Thoracic aorta (tissue), 2 donors: ENCODE data around the gene DLG4. TPM values are rescaled to one million over a fixed set of nuclear protein-coding genes. Genes with fewer than 3 reads are reported as not detected.
"Not testable (repeated sequence)": the region's sequence is repeated elsewhere in the genome, so short reads cannot be mapped to it uniquely, and the experiment has no call there.

Source experiments
- ATAC-seq: fragments of 150-250 bp; one replicate; pipeline ENCODE4 v1.8.0; 2017; ENCODE audit warnings: low read depth; ENCODE audit not compliant: insufficient number of reproducible peaks, low FRiP score
- DNase-seq: peaks from one replicate; pipeline ENCODE4 v3.0.0-alpha.2; 2020; ENCODE audit warnings: low spot score
- H3K27ac ChIP-seq, 2 donors: fragments of 200-600 bp; sonication (generic); 1 replicate in 1 of 2; 2 replicates in 1 of 2; pipeline ENCODE4 v1.5.1; 2016; ENCODE audit warnings: mild to moderate bottlenecking in 2 of 2, moderate library complexity in 2 of 2
- H3K27me3 ChIP-seq: fragments of 200-600 bp; sonication (generic); replicated peaks from 2 replicates; pipeline ENCODE4 v1.6.0; 2016; ENCODE audit warnings: mild to moderate bottlenecking; ENCODE audit not compliant: insufficient read depth
- H3K36me3 ChIP-seq: fragments of 200-600 bp; sonication (generic); one replicate; pipeline ENCODE4 v1.5.1; 2016
- H3K4me1 ChIP-seq, 2 donors: fragments of 200-600 bp; sonication (generic); 1 replicate in 1 of 2; 2 replicates in 1 of 2; pipeline versions ENCODE4 v1.5.1 to v1.6.0; 2016; ENCODE audit warnings: low read depth in 2 of 2, mild to moderate bottlenecking in 1 of 2; ENCODE audit not compliant: control insufficient read depth in 1 of 2
- H3K4me3 ChIP-seq: fragments of 200-600 bp; sonication (generic); 2 replicates; pipeline ENCODE4 v1.5.1; 2016; ENCODE audit warnings: mild to moderate bottlenecking
- H3K9me3 ChIP-seq: fragments of 200-600 bp; sonication (generic); 2 replicates; pipeline ENCODE4 v1.5.1; 2016
- total RNA-seq, 2 donors: library from RNA; depleted of rRNA; stranded (reverse); fragments of >200 nt; gene quantifications; one replicate each; pipeline versions ENCODE4 v1.1.0 to v1.2.3, GENCODE V29; 2016
- TF ChIP-seq, protein P1 (sequence below): fragments of 200-600 bp; sonication (generic); IDR thresholded peaks from one replicate; pipeline ENCODE4 v1.5.1; 2019; ENCODE audit warnings: antibody characterized with exemption

DLG4 gene
- total RNA-seq, 2 donors from 2014 or later: 14.0 to 14.8 TPM

DNA sequence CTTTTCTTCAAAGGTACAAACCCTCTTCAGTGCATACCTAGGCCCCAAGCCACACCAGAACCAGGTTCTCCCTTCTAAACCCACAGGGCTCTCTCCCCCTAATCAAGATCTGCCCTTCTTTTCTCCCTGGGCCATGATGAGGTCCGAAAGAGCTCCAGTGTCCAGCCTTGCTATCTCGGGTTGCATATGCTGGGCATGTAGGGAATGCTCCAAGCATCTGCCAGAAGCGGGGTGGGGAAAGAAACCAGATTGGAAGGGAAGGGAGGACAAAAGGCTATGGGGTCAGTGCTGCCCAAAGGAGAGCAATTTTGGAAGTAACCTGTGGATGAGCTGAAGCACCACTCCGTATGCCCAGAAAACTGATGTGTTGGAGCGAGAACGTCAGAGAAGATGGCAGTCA lies 29.6 kb upstream of the DLG4 start:
- Histone ChIP-seq H3K9me3 (no peaks in the 10 kb centered on the region), H3K27me3 (no peaks in the 10 kb centered on the region), H3K27ac (no peak overlapping the region), H3K36me3 (peaks cover 17% of the 10 kb centered on the region), H3K4me3 (no peak overlapping the region), H3K4me1 (peaks cover 18 to 36% of the 10 kb centered on the region in 2 donors)
- ATAC-seq: no peak
- DNase-seq: no peak
- TF ChIP-seq, protein P1, sequence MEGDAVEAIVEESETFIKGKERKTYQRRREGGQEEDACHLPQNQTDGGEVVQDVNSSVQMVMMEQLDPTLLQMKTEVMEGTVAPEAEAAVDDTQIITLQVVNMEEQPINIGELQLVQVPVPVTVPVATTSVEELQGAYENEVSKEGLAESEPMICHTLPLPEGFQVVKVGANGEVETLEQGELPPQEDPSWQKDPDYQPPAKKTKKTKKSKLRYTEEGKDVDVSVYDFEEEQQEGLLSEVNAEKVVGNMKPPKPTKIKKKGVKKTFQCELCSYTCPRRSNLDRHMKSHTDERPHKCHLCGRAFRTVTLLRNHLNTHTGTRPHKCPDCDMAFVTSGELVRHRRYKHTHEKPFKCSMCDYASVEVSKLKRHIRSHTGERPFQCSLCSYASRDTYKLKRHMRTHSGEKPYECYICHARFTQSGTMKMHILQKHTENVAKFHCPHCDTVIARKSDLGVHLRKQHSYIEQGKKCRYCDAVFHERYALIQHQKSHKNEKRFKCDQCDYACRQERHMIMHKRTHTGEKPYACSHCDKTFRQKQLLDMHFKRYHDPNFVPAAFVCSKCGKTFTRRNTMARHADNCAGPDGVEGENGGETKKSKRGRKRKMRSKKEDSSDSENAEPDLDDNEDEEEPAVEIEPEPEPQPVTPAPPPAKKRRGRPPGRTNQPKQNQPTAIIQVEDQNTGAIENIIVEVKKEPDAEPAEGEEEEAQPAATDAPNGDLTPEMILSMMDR: no peak

DNA sequence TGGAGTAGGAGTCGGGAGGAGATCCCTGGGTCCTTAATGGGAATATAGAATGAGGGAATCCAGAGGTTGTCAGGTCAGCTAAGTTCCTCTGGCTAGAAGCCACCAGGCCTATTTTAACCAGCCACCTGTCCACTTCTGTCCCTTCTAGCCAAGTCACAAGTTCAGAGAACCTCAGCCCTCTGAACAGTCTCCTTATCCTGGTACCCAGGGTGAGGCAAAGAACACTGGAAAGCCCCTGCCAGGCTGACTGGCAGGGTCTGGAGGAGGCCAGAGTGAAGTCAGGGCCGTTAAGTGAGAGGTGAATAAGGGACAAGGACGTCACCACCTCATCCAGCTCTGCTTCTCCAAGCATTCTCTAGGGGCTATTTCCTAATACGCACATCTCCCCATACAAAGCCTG lies 29.2 kb upstream of the DLG4 start:
- Histone ChIP-seq H3K9me3 (no peaks in the 10 kb centered on the region), H3K27ac (no peak overlapping the region), H3K27me3 (no peaks in the 10 kb centered on the region), H3K36me3 (peaks cover 22% of the 10 kb centered on the region), H3K4me1 (peaks cover 18 to 36% of the 10 kb centered on the region in 2 donors), H3K4me3 (no peak overlapping the region)
- ATAC-seq: no peak
- TF ChIP-seq, protein P1: no peak
- no peak for DNase-seq

DNA sequence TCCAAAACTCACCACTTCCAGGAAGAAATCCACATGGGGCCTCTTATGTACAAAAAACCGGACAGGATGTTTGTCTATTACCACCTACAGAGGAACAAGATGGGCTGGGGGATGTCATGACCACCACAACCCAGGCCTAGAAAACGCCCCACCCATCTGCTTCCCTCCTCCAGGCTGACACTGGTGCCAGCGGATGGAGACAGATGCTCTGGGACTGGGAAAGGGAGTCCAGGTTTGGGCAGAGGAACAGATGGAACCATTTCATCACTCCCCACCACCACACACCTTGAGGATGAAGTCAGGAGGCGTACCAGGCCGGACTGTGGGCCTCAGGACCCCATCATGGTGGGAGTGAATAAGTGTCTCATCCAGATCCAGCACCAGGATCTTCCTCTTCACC lies 27.1 kb upstream of the DLG4 start:
- ATAC-seq (no peak), DNase-seq (no peak)
- H3K27me3 ChIP-seq: no peaks in the 10 kb centered on the region
- TF ChIP-seq, protein P1: no peak
- H3K27ac ChIP-seq: no peak overlapping the region
- no peaks in the 10 kb centered on the region for H3K9me3 ChIP-seq
- H3K4me1 ChIP-seq: peaks cover 16 to 33% of the 10 kb centered on the region in 2 donors
- peaks cover 23% of the 10 kb centered on the region for H3K36me3 ChIP-seq
- no peak overlapping the region for H3K4me3 ChIP-seq

DNA sequence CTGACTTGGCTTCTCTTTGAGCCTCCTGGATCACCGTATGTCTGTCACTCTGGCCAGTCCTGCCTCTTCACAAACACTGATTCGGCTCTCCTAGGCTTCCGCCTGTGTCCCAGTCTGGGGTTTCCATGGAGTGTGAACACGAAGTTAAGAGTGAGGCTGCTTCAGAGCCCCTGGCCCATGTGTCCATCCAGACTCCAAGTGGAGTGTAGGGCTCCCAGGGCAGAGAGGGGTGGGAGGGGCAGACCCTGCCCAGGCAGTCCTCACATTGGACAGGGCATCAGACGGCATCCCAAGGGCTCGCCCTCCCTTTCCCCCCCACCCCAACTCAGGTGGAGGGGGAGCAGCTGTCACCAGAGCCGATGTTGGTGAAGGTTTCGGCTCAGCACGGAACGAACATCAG lies 24.2 kb upstream of the DLG4 start:
- not testable (repeated sequence) for DNase-seq, ATAC-seq

DNA sequence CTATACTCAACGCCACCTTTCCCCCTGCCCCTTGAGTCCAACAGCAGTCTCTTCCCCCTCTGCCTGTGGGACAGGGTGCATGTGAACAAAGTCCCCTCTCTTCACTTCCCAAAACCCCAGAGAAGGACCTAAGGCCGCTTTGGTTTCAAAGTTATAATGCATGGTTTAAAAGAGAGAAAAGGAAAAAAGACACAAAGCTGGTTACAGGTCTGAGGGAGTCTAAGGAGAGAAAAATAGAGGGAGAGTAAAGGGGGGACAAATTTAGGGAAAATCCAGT lies 23.8 kb upstream of the DLG4 start:
- no peak for DNase-seq
- H3K27ac ChIP-seq: peak overlapping the region; percentile 95 to 97
- no peak for ATAC-seq
- TF ChIP-seq, protein P1: no peak
- H3K4me3 ChIP-seq: peak overlapping the region; percentile 92
- peaks cover 18 to 26% of the 10 kb centered on the region in 2 donors for H3K4me1 ChIP-seq
- peaks cover 28% of the 10 kb centered on the region for H3K36me3 ChIP-seq
- no peaks in the 10 kb centered on the region for H3K9me3 ChIP-seq
- H3K27me3 ChIP-seq: no peaks in the 10 kb centered on the region

More for the DNA sequence above, 24.2 kb upstream of the DLG4 start:
- H3K9me3 ChIP-seq, H3K27me3 ChIP-seq: not testable (repeated sequence)
- H3K4me3 ChIP-seq: peak overlapping the region; percentile 92
- peaks cover 28% of the 10 kb centered on the region for H3K36me3 ChIP-seq
- H3K27ac ChIP-seq: peak overlapping the region; percentile 95 to 97
- peaks cover 18 to 30% of the 10 kb centered on the region in 2 donors for H3K4me1 ChIP-seq

DNA sequence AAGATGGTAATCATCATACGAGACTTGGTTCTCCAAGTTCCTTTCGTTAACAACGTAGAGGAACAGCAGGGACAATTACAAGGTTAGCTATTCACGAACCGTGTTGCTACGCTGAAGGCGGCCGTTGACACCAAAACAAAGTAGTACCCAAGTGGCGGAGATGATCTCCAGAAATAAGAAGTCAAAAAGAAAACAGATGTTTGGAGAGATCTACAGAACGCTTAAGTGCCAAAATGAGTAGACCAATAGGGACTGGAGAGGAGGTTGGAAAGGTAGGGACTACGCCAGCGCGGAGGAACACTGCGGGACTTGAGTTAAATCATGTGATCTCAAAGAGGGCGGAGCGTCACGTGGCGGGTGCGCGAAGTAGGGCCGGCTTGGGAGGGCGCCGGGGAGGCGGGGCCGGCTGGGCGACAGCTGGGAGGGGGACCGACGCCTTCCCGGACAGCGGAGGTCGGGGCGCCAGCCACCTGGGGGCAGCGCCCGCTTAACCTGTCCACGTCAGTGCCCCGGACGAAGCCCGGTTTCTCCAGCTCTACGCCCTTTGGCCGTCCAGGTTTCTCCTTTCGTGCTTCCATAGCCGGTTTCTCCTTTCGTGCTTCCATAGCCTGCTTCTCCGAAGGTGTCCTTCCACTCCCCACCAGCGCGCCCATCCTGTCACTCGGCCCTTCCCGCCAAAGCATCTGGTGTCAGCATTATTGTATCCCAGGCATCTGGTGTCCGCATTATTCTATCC lies 23.2 kb upstream of the DLG4 start:
- DNase-seq (peak; percentile 88), ATAC-seq (peak; percentile 34)
- TF ChIP-seq, protein P1: no peak
- Histone ChIP-seq H3K27ac (peak overlapping the region; percentile 95 to 97), H3K4me3 (peak overlapping the region; percentile 92), H3K4me1 (peaks cover 18 to 26% of the 10 kb centered on the region in 2 donors), H3K36me3 (peaks cover 28% of the 10 kb centered on the region), H3K27me3 (no peaks in the 10 kb centered on the region), H3K9me3 (no peaks in the 10 kb centered on the region)
